Thyroid gland (tissue), 4 donors: ENCODE data around the gene DUSP15. TPM values are rescaled to one million over a fixed set of nuclear protein-coding genes. Genes with fewer than 3 reads are reported as not detected.

Experiments used
- DNase-seq, 2 donors: peaks; one replicate each; pipeline ENCODE4 v3.0.0-alpha.2; 2019
- H3K27ac ChIP-seq, 3 donors: fragments of 200-600 bp; sonication (generic); 1 replicate in 2 of 3; 2 replicates in 1 of 3; pipeline ENCODE4 v1.5.1; 2016 to 2019; ENCODE audit warnings: mild to moderate bottlenecking in 1 of 3, moderate library complexity in 1 of 3
- H3K27me3 ChIP-seq: fragments of 200-600 bp; sonication (generic); one replicate; pipeline ENCODE4 v1.5.1; 2019
- H3K36me3 ChIP-seq, 2 donors: fragments of 200-600 bp; sonication (generic); one replicate each; pipeline ENCODE4 v1.5.1; 2016 to 2019
- H3K4me1 ChIP-seq, 2 donors: fragments of 200-600 bp; sonication (generic); one replicate each; pipeline ENCODE4 v1.5.1; 2017 to 2019
- H3K4me3 ChIP-seq, 3 donors: fragments of 200-600 bp; sonication (generic); replicated peaks in 1 of 3; 1 replicate in 2 of 3; 2 replicates in 1 of 3; pipeline ENCODE4 v1.5.1; 2016; ENCODE audit warnings: mild to moderate bottlenecking in 1 of 3
- H3K9me3 ChIP-seq: fragments of 200-600 bp; sonication (generic); one replicate; pipeline ENCODE4 v1.5.1; 2017
- CTCF ChIP-seq, 6 experiments: fragments of 200-600 bp in 3 of 6; fragments of 450-650 bp in 3 of 6; sonication (generic) in 3 of 6; IDR thresholded peaks; one replicate each; pipeline ENCODE4 v1.5.1; 2016 to 2019; ENCODE audit warnings: antibody characterized with exemption in 6 of 6, mild to moderate bottlenecking in 2 of 6, inconsistent platforms in 1 of 6, moderate library complexity in 1 of 6
- POLR2A ChIP-seq, 2 donors: fragments of 450-650 bp; IDR thresholded peaks; one replicate each; pipeline ENCODE4 v1.6.1; 2017; ENCODE audit warnings: antibody characterized with exemption in 2 of 2, mild to moderate bottlenecking in 2 of 2, moderate library complexity in 1 of 2
- WGBS, 2 donors: methylation state at CpG; one replicate each; pipeline ENCODE4 v1.1.5; 2017; 5-methylcytosine and 5-hydroxymethylcytosine counted together
- intact Hi-C: fragments of 100-400 bp; cut with DNase I; formaldehyde crosslinking; loops from one replicate; pipeline ENCODE4 v1.15.1; 2023
- total RNA-seq, 4 donors: library from RNA; depleted of rRNA; stranded (reverse); fragments of >200 nt; gene quantifications; one replicate each; pipeline ENCODE4 v1.2.3, GENCODE V29; 2016

DUSP15 gene
- total RNA-seq, 4 donors from 2014 or later = 5.4 to 9.1 (median 7.0) TPM

GRCh38 chr20:31862506-31862905 lies 7.8 kb downstream of the DUSP15 start:
- Histone ChIP-seq H3K27me3 (no peaks in the 10 kb centered on the region), H3K4me3 (no peak overlapping the region), H3K27ac (no peak overlapping the region), H3K36me3 (no peaks in the 10 kb centered on the region), H3K9me3 (no peaks in the 10 kb centered on the region), H3K4me1 (peaks cover 10 to 19% of the 10 kb centered on the region in 2 donors)
- TF ChIP-seq POLR2A (IDR thresholded peaks at IDR 0.05) (no peak), CTCF (IDR thresholded peaks at IDR 0.05) (no peak)
- no peak for DNase-seq
- 79 to 91% methylated on average over 7 to 8 of the region's 8 CpGs for WGBS, 2 donors
- intact Hi-C loops = no loop called here

- Histone ChIP-seq H3K36me3 (no peaks in the 10 kb centered on the region), H3K9me3 (no peaks in the 10 kb centered on the region), H3K27ac (no peak overlapping the region), H3K4me1 (peaks cover 10 to 19% of the 10 kb centered on the region in 2 donors), H3K27me3 (no peaks in the 10 kb centered on the region), H3K4me3 (no peak overlapping the region)
- DNase-seq = no peak
- TF ChIP-seq CTCF (IDR thresholded peaks at IDR 0.05) = no peak
- TF ChIP-seq POLR2A (IDR thresholded peaks at IDR 0.05) = no peak
- intact Hi-C loops = no loop called here
- WGBS, 2 donors = 74 to 82% methylated on average over 5 of the region's 5 CpGs
Measured at GRCh38 chr20:31862157-31862470, 8.2 kb downstream of the DUSP15 start.

- Histone ChIP-seq H3K9me3 (no peaks in the 10 kb centered on the region), H3K4me3 (peak overlapping the region in 2 of 3 donors; percentile 22 to 46), H3K36me3 (no peaks in the 10 kb centered on the region), H3K4me1 (peaks cover 10 to 19% of the 10 kb centered on the region in 2 donors), H3K27ac (no peak overlapping the region), H3K27me3 (no peaks in the 10 kb centered on the region)
- peak; percentile 54 to 60 for DNase-seq
- WGBS, 2 donors = 13 to 17% methylated on average over 21 to 28 of the region's 60 CpGs
- no peak for TF ChIP-seq POLR2A (IDR thresholded peaks at IDR 0.05)
- no peak for TF ChIP-seq CTCF (IDR thresholded peaks at IDR 0.05)
- intact Hi-C loops = no loop called here
Measured at GRCh38 chr20:31861385-31862156, 8.8 kb downstream of the DUSP15 start.

GRCh38 chr20:31861135-31861384 lies 9.3 kb downstream of the DUSP15 start:
- intact Hi-C loops = no loop called here
- peak overlapping the region in 2 of 3 donors; percentile 22 to 46 for H3K4me3 ChIP-seq

More at GRCh38 chr20:31861135-31861384, 9.3 kb downstream of the DUSP15 start:
- no peaks in the 10 kb centered on the region for H3K9me3 ChIP-seq
- TF ChIP-seq CTCF (IDR thresholded peaks at IDR 0.05) (no peak), POLR2A (IDR thresholded peaks at IDR 0.05) (no peak)
- peaks cover 10 to 19% of the 10 kb centered on the region in 2 donors for H3K4me1 ChIP-seq
- no peak overlapping the region for H3K27ac ChIP-seq
- peak in 1 of 2 donors; percentile 14 for DNase-seq
- no peaks in the 10 kb centered on the region for H3K27me3 ChIP-seq
- 0% methylated on average over 8 of the region's 20 CpGs; no CpG with 5 or more reads in 1 of the 2 donors for WGBS, 2 donors
- H3K36me3 ChIP-seq = no peaks in the 10 kb centered on the region
